ENCODE results near the gene AATK.

AATK gene

DNA sequence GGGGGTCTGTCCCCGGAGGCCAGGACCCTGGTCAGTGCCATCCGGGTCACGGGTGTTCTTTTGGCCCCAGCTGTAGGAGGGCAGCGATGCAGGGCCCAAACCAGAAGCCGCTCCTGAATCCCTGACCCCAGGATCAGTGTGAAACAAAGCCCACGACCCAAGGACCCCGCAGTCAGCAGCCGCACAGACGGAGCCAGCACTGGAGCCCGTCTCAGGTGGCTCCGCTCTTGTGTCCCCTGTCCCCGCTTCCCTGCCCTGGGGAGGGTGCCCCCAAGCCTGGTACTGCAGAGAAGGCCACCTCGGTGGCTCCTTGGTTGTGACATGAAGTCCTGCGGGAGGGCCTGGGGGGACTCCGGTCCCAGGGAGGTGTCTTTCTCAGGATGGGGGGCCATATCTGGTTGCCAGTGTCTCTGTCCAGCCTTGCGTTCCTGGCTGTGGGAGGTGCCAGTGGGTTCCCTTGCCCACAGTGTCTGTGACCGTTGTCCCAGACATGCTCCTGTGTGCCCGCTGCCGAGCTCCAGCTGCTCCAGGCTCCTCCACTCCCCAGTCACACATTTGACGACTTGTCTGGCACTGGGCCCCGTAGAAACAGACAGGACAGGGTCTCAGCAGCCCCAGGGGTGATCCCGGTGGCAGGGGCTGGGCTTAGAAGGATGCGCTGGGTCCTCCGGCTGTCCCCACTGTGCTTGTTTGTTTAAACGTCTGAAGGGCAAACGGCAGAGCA is 97.4 kb downstream of the AATK start:
- H3K4me3 ChIP-seq (ENCODE audit: low read depth, low read length): no peak overlapping the region
- in situ Hi-C loops (cut with HindIII; ENCODE audit: low sequenced_read_pairs): no loop called here

DNA sequence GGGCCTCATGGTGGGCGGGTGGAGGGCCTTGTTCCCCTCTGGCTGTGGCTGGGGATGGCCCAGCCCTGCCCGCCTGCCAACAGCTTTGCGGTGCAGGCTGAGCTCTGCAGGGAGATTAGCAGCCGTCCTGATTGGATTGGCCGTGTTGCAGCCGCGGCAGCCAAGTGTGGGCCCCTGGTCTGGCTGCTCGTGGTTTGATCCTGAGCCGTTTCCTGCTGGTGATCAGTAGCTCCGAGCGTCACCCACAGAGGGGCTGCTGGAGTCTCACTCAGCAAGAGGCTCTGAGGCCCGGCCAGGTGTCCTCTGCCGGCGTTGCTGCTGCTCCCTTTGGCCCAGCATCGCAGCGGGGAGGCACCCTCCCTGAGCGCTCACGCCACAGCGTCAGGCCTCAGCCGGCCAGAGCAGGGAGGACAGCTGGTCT is 98.6 kb downstream of the AATK start:
- no peak overlapping the region for H3K4me3 ChIP-seq (ENCODE audit: low read depth, low read length)
- no peak for TF ChIP-seq CTCF (IDR thresholded peaks at IDR 0.05; ENCODE audit: low read depth, low read length)
- in situ Hi-C loops (cut with HindIII; ENCODE audit: low sequenced_read_pairs): no loop called here
- peak; percentile 39 for DNase-seq (ENCODE audit: low read depth, low spot score)

More for the DNA sequence above, 97.4 kb downstream of the AATK start:
- no peak for TF ChIP-seq CTCF (IDR thresholded peaks at IDR 0.05; ENCODE audit: low read depth, low read length)
- DNase-seq (ENCODE audit: low read depth, low spot score): no peak
